ENCODE data around the gene LAMA3.

LAMA3 gene

GRCh38 chr18:23855721-23856120 lies 166.5 kb downstream of the LAMA3 start:
- DNase-seq (ENCODE audit: low read depth in 2 of 2): no peak
- no peak for TF ChIP-seq CTCF (IDR thresholded peaks at IDR 0.05; ENCODE audit: low read depth, low read length)
- H3K4me3 ChIP-seq (replicated peaks in 1 of 2; ENCODE audit: low read depth in 2 of 2, low read length in 2 of 2): no peak overlapping the region

DNA sequence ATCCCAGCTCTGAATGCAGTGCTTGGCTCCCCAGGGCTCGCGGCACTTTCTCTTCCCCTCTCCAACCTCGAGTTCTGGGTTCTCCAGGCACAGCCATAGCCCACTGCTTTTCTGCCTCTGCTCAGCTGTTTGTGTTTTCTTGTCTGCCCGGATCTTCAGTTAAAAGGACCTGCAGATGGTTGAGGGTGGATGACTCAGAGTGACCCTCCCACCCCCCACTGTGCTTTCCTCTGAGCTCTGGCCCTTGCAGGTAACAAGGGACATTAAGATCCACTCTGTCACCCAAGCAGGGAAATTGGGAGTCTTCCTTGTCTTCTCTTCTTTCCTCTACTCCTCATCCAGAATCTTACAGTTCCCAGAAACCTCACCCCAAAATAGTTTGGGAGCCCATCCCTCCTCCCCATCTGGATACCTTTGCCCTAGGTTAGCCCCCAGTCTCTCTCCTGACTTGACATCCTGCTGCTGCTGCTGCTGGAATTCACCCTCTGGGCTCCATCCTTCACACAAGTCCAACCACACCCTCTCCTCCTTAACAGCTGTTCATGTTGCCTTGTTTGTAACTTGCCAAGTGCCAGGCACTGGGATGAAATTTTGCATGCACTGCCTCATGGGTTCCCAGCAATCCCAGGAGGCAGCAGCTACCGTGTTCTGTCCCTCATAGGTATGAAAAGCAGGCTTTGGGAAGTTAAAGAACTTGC lies 167.4 kb downstream of the LAMA3 start:
- TF ChIP-seq CTCF (IDR thresholded peaks at IDR 0.05; ENCODE audit: low read depth, low read length): no peak
- DNase-seq (ENCODE audit: low read depth in 2 of 2): no peak
- H3K4me3 ChIP-seq (replicated peaks in 1 of 2; ENCODE audit: low read depth in 2 of 2, low read length in 2 of 2): no peak overlapping the region

DNA sequence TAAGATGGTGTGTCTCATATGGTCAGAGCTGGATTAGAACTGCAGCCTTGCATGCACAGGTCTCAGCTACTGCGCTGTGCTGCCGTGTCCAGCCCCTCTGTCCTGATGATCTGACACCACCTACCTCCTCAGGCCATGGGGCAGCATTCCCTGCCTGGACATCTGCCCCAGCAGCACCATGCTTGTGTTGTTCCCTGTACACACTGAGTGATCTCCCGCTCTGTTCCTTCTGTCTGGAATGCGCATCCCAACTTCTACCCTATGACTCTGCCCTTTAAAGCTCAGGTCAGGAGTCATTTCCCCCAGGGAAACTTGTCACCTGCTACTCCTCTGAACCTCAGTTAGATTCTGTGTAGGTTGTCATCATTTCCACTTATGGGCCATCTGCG lies 167.9 kb downstream of the LAMA3 start:
- no peak for TF ChIP-seq CTCF (IDR thresholded peaks at IDR 0.05; ENCODE audit: low read depth, low read length)
- H3K4me3 ChIP-seq (replicated peaks in 1 of 2; ENCODE audit: low read depth in 2 of 2, low read length in 2 of 2): no peak overlapping the region
- DNase-seq (ENCODE audit: low read depth in 2 of 2): no peak

DNA sequence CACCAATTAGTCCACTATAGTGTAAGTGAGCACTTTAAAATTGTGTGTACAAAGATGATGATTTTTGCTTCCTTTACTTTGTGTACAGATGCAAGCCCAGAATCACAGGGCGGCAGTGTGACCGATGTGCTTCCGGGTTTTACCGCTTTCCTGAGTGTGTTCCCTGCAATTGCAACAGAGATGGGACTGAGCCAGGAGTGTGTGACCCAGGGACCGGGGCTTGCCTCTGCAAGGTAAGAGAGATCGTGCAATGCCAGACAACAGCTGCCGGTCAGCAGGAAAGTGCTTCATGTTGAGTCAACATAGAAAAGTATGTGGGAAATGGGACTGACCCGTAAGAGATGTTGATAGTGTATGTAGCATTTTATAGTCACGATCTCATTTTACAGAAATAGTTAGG lies 168.5 kb downstream of the LAMA3 start:
- DNase-seq (ENCODE audit: low read depth in 2 of 2): peak; percentile 41 to 74
- TF ChIP-seq CTCF (IDR thresholded peaks at IDR 0.05; ENCODE audit: low read depth, low read length): no peak
- H3K4me3 ChIP-seq (replicated peaks in 1 of 2; ENCODE audit: low read depth in 2 of 2, low read length in 2 of 2): no peak overlapping the region

DNA sequence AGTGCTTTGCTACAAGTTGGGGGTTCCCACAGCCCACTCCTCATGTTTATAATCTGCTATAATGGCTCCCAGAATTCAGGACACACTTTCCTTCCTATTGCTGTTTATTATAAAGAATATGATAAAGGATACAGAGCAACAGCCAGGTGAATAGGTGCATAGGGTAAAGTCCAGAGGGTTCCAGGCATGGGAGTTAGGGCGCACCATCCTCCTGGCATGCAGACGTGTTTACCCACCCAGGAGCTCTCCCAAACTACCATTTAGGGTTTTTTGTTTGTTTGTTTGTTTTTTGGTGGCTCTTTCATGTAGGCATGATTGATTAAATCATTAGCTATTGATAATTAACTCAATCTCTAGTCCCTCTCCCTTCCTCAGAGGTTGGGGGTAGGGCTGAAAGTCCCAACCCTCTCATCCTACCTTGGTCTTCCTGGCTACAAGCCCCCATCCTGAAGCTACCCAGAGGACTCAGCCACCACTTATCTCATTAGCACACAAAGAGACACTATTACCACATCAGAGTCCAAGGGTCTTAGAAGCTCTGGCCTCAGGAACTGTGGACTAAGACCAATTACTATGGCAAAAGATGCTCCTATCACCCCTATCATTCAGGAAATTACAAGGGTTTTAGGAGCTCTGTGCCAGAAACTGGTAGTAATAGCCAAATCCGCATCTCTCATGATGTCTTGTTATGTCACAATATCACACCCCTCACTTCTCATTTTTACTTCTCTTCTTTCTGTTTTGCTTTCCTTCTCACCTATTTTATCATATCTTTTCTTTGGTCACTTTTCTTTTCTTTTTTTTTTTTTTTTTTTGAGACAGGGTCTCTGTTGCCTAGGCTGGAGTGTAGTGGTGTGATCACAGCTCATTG lies 170.4 kb downstream of the LAMA3 start:
- H3K4me3 ChIP-seq (replicated peaks in 1 of 2; ENCODE audit: low read depth in 2 of 2, low read length in 2 of 2): no peak overlapping the region
- no peak for DNase-seq (ENCODE audit: low read depth in 2 of 2)
- TF ChIP-seq CTCF (IDR thresholded peaks at IDR 0.05; ENCODE audit: low read depth, low read length): no peak

- TF ChIP-seq CTCF (IDR thresholded peaks at IDR 0.05; ENCODE audit: low read depth, low read length): no peak
- no peak overlapping the region for H3K4me3 ChIP-seq (replicated peaks in 1 of 2; ENCODE audit: low read depth in 2 of 2, low read length in 2 of 2)
- no peak for DNase-seq (ENCODE audit: low read depth in 2 of 2)
These were observed 172.1 kb downstream of the LAMA3 start for GRCh38 chr18:23861326-23861725.
